SK-N-SH treated with all-trans-retinoic acid at 6 μM for 48 hours (cell line): ENCODE data around the gene GRK7.

Experiments
- ATAC-seq: fragments of 200-7000 bp; cut with Tn5 transposase; 3 replicates; pipeline ENCODE4 v1.9.1; 2020; ENCODE audit warnings: mild to moderate bottlenecking, moderate library complexity
- ARNTL ChIP-seq: fragments of 450-650 bp; formaldehyde crosslinking; IDR thresholded peaks from 2 replicates; pipeline ENCODE4 v1.5.0; 2020; ENCODE audit warnings: low read depth, mild to moderate bottlenecking, moderate library complexity, borderline replicate concordance
- BACH2 ChIP-seq: fragments of 250-450 bp; sonication (Bioruptor Pico); IDR thresholded peaks from 2 replicates; pipeline ENCODE4 v1.9.0; 2021; ENCODE audit warnings: mild to moderate bottlenecking, borderline replicate concordance
- CREB5 ChIP-seq: fragments of 250-450 bp; sonication (Bioruptor Pico); IDR thresholded peaks from 2 replicates; pipeline ENCODE4 v1.5.1; 2020; ENCODE audit warnings: low read depth, mild to moderate bottlenecking, moderate library complexity
- CSDC2 ChIP-seq: fragments of 250-450 bp; sonication (Bioruptor Pico); IDR thresholded peaks from 2 replicates; pipeline ENCODE4 v1.5.0; 2020; ENCODE audit warnings: mild to moderate bottlenecking, moderate library complexity
- CSRNP3 ChIP-seq: fragments of 250-450 bp; sonication (Bioruptor Pico); IDR thresholded peaks from 2 replicates; pipeline ENCODE4 v1.5.1; 2021; ENCODE audit warnings: mild to moderate bottlenecking, moderate library complexity
- ESRRG ChIP-seq: fragments of 250-450 bp; sonication (Bioruptor Pico); IDR thresholded peaks from 2 replicates; pipeline ENCODE4 v1.6.1; 2021; ENCODE audit warnings: mild to moderate bottlenecking
- GLIS3 ChIP-seq: fragments of 250-450 bp; sonication (Bioruptor Pico); IDR thresholded peaks from 2 replicates; pipeline ENCODE4 v1.5.0; 2020; ENCODE audit warnings: mild to moderate bottlenecking, moderate library complexity
- ISL1 ChIP-seq: fragments of 250-450 bp; sonication (Bioruptor Pico); IDR thresholded peaks from 2 replicates; pipeline ENCODE4 v2.1.2; 2022; ENCODE audit warnings: mild to moderate bottlenecking, moderate library complexity
- OSR1 ChIP-seq: fragments of 250-450 bp; sonication (Bioruptor Pico); IDR thresholded peaks from 2 replicates; pipeline ENCODE4 v1.8.0; 2022; ENCODE audit warnings: moderate library complexity, mild to moderate bottlenecking, inconsistent platforms
- PATZ1 ChIP-seq: fragments of 250-450 bp; sonication (Bioruptor Pico); IDR thresholded peaks from 2 replicates; pipeline ENCODE4 v1.8.0; 2020; ENCODE audit warnings: mild to moderate bottlenecking, moderate library complexity, borderline replicate concordance
- POU6F1 ChIP-seq: fragments of 250-450 bp; sonication (Bioruptor Pico); IDR thresholded peaks from 2 replicates; pipeline ENCODE4 v1.8.0; 2021; ENCODE audit warnings: low read depth, mild to moderate bottlenecking, moderate library complexity, borderline replicate concordance
- PPARA ChIP-seq: fragments of 250-450 bp; sonication (Bioruptor Pico); IDR thresholded peaks from 2 replicates; pipeline ENCODE4 v1.5.0; 2020; ENCODE audit warnings: mild to moderate bottlenecking, borderline replicate concordance
- RARB ChIP-seq: fragments of 250-450 bp; sonication (Bioruptor Pico); IDR thresholded peaks from 2 replicates; pipeline ENCODE4 v1.8.0; 2021; ENCODE audit warnings: mild to moderate bottlenecking, moderate library complexity
- SNAI2 ChIP-seq: fragments of 250-450 bp; sonication (Bioruptor Pico); IDR thresholded peaks from 2 replicates; pipeline ENCODE4 v1.5.0; 2020; ENCODE audit warnings: mild to moderate bottlenecking, moderate library complexity
- TCF4 ChIP-seq: fragments of 250-450 bp; sonication (Bioruptor Pico); IDR thresholded peaks from 2 replicates; pipeline ENCODE4 v1.8.0; 2021; ENCODE audit warnings: mild to moderate bottlenecking, moderate library complexity, borderline replicate concordance
- TOX ChIP-seq: fragments of 250-450 bp; sonication (Bioruptor Pico); IDR thresholded peaks from 2 replicates; pipeline ENCODE4 v1.8.0; 2021; ENCODE audit warnings: mild to moderate bottlenecking, moderate library complexity, borderline replicate concordance
- TSHZ2 ChIP-seq: fragments of 250-450 bp; sonication (Bioruptor Pico); IDR thresholded peaks from 2 replicates; pipeline ENCODE4 v1.5.0; 2020; ENCODE audit warnings: mild to moderate bottlenecking, moderate library complexity
- ZC3H10 ChIP-seq: fragments of 250-450 bp; sonication (Bioruptor Pico); IDR thresholded peaks from 2 replicates; pipeline ENCODE4 v1.5.1; 2021; ENCODE audit warnings: mild to moderate bottlenecking, moderate library complexity
- ZFP3 ChIP-seq: fragments of 250-450 bp; sonication (Bioruptor Pico); IDR thresholded peaks from 2 replicates; pipeline ENCODE4 v1.5.0; 2020; ENCODE audit warnings: mild to moderate bottlenecking, moderate library complexity
- ZFP30 ChIP-seq: fragments of 450-650 bp; formaldehyde crosslinking; IDR thresholded peaks from 2 replicates; pipeline ENCODE4 v1.5.0; 2022; ENCODE audit warnings: mild to moderate bottlenecking, moderate library complexity
- ZNF565 ChIP-seq: fragments of 450-650 bp; formaldehyde crosslinking; conservative IDR thresholded peaks from 2 replicates; pipeline ENCODE4 v1.5.0; 2020; ENCODE audit warnings: low read depth, mild to moderate bottlenecking, moderate library complexity

Gene GRK7

GRCh38 chr3:141722648-141723047 is 40.6 kb upstream of the GRK7 start:
- no peak for ATAC-seq

GRCh38 chr3:141723255-141723654 is 40.0 kb upstream of the GRK7 start:
- no peak for ATAC-seq
- no peak for TF ChIP-seq BACH2 (CRISPR knock-in tag)
- TF ChIP-seq TOX, result no peak
- no peak for TF ChIP-seq POU6F1 (CRISPR knock-in tag)
- TF ChIP-seq ESRRG (CRISPR knock-in tag), result no peak
- TF ChIP-seq ZC3H10 (CRISPR knock-in tag), result no peak
- no peak for TF ChIP-seq RARB (CRISPR knock-in tag)
- TF ChIP-seq PATZ1, result no peak
- no peak for TF ChIP-seq CREB5 (CRISPR knock-in tag)
- TF ChIP-seq ISL1 (CRISPR knock-in tag), result no peak
- TF ChIP-seq PPARA, result no peak
- TF ChIP-seq CSDC2 (CRISPR knock-in tag), result no peak
- TF ChIP-seq SNAI2 (CRISPR knock-in tag), result no peak
- no peak for TF ChIP-seq TSHZ2 (CRISPR knock-in tag)
- TF ChIP-seq GLIS3 (CRISPR knock-in tag), result no peak
- no peak for TF ChIP-seq ARNTL (CRISPR knock-in tag)
- TF ChIP-seq ZFP3 (CRISPR knock-in tag), result no peak
- TF ChIP-seq ZFP30, result no peak

More at GRCh38 chr3:141722648-141723047, 40.6 kb upstream of the GRK7 start:
- TF ChIP-seq TCF4 (CRISPR knock-in tag) (no peak), RARB (CRISPR knock-in tag) (no peak), TSHZ2 (CRISPR knock-in tag) (no peak), ZNF565 (CRISPR knock-in tag) (no peak), ESRRG (CRISPR knock-in tag) (no peak), SNAI2 (CRISPR knock-in tag) (no peak), ZC3H10 (CRISPR knock-in tag) (no peak), ZFP3 (CRISPR knock-in tag) (no peak), CSDC2 (CRISPR knock-in tag) (no peak), BACH2 (CRISPR knock-in tag) (no peak)

- no peak for ATAC-seq
- no peak for TF ChIP-seq CSRNP3
- TF ChIP-seq PPARA, result no peak
- no peak for TF ChIP-seq OSR1 (CRISPR knock-in tag)
- no peak for TF ChIP-seq ESRRG (CRISPR knock-in tag)
- no peak for TF ChIP-seq TSHZ2 (CRISPR knock-in tag)
- TF ChIP-seq ZNF565 (CRISPR knock-in tag), result no peak
- no peak for TF ChIP-seq ARNTL (CRISPR knock-in tag)
- no peak for TF ChIP-seq TCF4 (CRISPR knock-in tag)
Observed at GRCh38 chr3:141724186-141724585, 39.0 kb upstream of the GRK7 start.
